AG09319 (cell line): ENCODE results near the gene C22orf15.

Experiments
- DNase-seq: peaks from one replicate; pipeline ENCODE4 v3.0.0-alpha.2; 2010; ENCODE audit warnings: low read depth; ENCODE audit errors: extremely low read depth
- TF ChIP-seq, protein P1 (sequence below): IDR thresholded peaks from 2 replicates; pipeline ENCODE4 v1.5.1; 2011; ENCODE audit warnings: low read depth, mild to moderate bottlenecking, inconsistent platforms, low read length, moderate library complexity

Gene C22orf15

DNA sequence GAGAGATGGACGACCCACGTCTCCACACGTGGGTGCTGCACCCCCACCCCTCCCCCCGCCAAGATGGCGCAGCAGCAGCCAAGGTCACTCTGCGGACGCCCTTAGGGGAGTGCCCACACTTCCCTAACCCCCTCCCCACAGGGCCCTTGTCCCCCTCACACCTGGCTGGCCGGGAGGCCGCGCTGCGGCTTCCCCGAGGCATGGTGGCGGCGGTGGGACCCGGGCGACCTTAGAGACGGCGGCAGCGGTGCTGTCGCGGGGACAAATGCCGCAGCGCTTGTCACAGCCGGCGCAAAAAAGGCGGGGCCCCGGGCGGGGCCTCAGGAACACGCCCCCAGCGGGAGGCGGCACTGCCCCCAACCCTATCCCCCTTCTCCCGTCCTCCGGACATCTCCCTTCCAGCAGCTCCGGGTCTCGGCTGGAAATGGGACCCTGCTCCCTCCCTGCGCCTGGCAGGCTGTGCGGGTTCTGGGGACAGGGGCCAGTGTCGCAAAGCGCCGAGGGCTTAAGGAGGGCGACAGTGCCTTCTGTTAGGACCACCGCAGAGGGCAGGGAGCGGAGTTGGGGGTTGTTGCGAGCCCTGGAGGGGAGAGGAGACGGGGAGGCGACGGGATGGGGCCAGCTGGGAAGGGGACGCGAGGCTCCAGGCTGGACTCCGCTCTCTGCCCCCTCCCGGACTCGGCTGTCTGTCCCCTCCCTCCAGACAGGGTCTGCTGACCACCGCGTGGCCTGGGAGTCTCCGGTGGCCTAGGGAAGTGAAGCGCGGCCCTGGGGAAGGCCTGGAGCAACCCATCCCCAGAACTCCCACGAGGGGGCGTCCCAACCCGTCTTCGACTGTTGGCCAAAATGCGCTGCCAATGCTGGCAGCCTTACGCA lies 5.1 kb downstream of the C22orf15 start, which contains the start of gene CHCHD10:
Gene CHCHD10, minus strand, starts transcription at position 300 of the 876 bp plus-strand sequence. Its CDS starts 98 bp downstream, at position 202.
- no peak for DNase-seq
- TF ChIP-seq, protein P1, sequence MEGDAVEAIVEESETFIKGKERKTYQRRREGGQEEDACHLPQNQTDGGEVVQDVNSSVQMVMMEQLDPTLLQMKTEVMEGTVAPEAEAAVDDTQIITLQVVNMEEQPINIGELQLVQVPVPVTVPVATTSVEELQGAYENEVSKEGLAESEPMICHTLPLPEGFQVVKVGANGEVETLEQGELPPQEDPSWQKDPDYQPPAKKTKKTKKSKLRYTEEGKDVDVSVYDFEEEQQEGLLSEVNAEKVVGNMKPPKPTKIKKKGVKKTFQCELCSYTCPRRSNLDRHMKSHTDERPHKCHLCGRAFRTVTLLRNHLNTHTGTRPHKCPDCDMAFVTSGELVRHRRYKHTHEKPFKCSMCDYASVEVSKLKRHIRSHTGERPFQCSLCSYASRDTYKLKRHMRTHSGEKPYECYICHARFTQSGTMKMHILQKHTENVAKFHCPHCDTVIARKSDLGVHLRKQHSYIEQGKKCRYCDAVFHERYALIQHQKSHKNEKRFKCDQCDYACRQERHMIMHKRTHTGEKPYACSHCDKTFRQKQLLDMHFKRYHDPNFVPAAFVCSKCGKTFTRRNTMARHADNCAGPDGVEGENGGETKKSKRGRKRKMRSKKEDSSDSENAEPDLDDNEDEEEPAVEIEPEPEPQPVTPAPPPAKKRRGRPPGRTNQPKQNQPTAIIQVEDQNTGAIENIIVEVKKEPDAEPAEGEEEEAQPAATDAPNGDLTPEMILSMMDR: peak; percentile 84

DNA sequence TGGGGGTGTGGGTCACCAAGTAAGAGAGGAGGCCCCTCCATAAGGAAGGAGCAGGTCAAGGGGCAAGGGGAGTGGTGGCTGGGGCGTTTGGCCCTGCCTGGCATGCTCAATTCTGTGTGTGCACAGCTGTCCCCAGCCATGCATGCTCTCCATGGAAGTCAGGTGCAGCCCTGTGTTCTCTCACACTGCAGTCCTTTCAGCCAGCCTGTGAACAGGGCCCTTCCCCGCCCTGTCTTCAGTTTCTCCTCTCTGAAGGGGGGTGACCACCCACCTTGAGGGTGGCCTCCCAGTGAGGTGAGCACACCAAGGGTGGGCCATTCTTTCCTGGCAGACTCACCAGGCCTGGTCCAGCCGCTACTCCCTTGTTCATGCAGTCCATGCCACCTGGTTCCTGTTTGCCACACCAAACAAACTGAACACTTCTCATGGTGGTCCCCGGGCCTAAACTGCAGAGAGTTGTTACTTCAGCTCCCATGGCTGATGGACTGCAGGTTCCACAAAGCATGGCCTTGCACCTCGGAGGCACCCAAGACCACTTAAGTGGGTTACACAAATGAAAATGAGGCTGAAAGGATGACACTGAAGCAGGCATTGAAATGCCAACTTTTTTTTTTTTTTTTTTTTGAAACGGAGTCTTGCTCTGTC lies 6.7 kb downstream of the C22orf15 start:
- TF ChIP-seq, protein P1: no peak
- DNase-seq: no peak

DNA sequence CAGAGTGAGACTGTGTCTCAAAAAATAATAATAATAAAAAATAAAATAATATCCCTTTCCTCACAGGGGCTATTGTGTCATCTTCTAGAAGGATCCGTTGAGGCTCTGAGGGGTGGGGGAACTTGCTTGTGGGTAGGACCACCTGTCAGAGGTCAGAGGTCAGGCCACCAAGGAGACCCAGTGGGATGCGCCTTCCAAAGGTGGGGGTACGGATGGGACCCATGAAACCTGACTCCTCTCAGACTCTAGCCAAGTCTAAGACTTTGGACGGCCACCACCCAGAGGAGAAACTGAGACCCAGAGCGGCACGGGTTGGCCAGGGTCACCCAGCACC lies 9.5 kb downstream of the C22orf15 start:
- no peak for DNase-seq
- TF ChIP-seq, protein P1: no peak

DNA sequence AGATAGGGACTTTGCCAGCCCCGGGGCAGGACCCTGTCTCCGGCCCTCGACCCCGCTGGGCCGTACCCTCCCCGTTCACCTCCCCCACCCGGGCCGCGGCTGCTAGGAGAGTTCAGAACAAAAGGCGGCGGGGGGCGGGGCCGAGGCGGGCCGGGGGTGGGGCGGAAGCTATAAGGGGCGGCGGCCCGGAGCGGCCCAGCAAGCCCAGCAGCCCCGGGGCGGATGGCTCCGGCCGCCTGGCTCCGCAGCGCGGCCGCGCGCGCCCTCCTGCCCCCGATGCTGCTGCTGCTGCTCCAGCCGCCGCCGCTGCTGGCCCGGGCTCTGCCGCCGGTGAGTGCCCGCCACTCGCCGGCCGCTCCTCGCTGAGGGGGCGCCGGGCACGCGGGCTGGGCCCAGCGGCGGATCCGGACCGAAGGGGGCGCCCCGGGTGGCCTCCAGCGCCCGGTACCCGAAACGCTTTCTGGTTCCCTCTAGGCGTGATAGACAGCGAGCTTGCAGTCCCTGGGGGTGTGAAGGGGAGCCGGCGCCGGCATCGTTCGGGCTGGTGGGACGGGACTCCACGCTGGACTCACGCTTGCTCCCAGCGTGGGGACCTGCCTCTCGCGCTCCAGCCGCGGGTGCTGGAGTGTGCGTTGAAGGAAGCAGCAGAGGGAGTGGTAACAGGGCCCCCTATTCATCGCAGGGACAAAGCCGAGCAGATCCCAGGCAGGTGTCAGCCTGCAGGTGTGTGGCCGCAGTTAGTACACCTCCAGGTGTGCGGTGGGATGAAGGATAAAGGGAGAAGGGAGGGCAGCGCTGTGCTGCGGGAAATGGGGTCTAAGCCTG lies 10.1 kb downstream of the C22orf15 start, which contains the start of gene MMP11:
Gene MMP11, plus strand, starts transcription at position 201 of the 825 bp plus-strand sequence. Its CDS starts 22 bp downstream, at position 223.
- no peak for DNase-seq
- TF ChIP-seq, protein P1: no peak; the same call in none of the 2 replicates

GRCh38 chr22:23773483-23774113 lies 10.8 kb downstream of the C22orf15 start:
- no peak for DNase-seq
- TF ChIP-seq, protein P1: no peak

GRCh38 chr22:23774114-23774921 lies 11.5 kb downstream of the C22orf15 start:
- TF ChIP-seq, protein P1: no peak
- no peak for DNase-seq
